Suprapubic skin (tissue), 4 donors: ENCODE measurements around the gene ZNF177. TPM values are rescaled to one million over a fixed set of nuclear protein-coding genes. Genes with fewer than 3 reads are reported as not detected.

Experiments used
- DNase-seq, 2 donors: peaks; one replicate each; pipeline ENCODE4 v3.0.0-alpha.2; 2019; ENCODE audit warnings: low spot score in 2 of 2
- H3K27ac ChIP-seq: fragments of 200-600 bp; sonication (generic); one replicate; pipeline ENCODE4 v1.5.1; 2019
- H3K27me3 ChIP-seq: fragments of 200-600 bp; sonication (generic); one replicate; pipeline ENCODE4 v1.5.1; 2019
- H3K36me3 ChIP-seq: fragments of 200-600 bp; sonication (generic); one replicate; pipeline ENCODE4 v1.5.1; 2019
- H3K4me1 ChIP-seq: fragments of 200-600 bp; sonication (generic); one replicate; pipeline ENCODE4 v1.5.1; 2019
- H3K4me3 ChIP-seq: fragments of 200-600 bp; sonication (generic); one replicate; pipeline ENCODE4 v1.5.1; 2019; ENCODE audit warnings: mild to moderate bottlenecking
- H3K9me3 ChIP-seq: fragments of 200-600 bp; sonication (generic); one replicate; pipeline ENCODE4 v1.5.1; 2019
- CTCF ChIP-seq, 2 donors: fragments of 200-600 bp in 1 of 2; fragments of 450-650 bp in 1 of 2; sonication (generic) in 1 of 2; IDR thresholded peaks; one replicate each; pipeline ENCODE4 v1.5.1; 2016 to 2019; ENCODE audit warnings: antibody characterized with exemption in 2 of 2, mild to moderate bottlenecking in 1 of 2, moderate library complexity in 1 of 2
- EP300 ChIP-seq: sonication (generic); formaldehyde crosslinking; IDR thresholded peaks from one replicate; pipeline ENCODE4 v1.6.1; 2017; ENCODE audit warnings: antibody characterized with exemption
- POLR2A ChIP-seq, 2 donors: fragments of 450-650 bp; IDR thresholded peaks; one replicate each; pipeline ENCODE4 v1.6.1; 2017; ENCODE audit warnings: antibody characterized with exemption in 2 of 2, mild to moderate bottlenecking in 2 of 2, moderate library complexity in 2 of 2
- POLR2AphosphoS5 ChIP-seq, 3 donors: sonication (generic); formaldehyde crosslinking; IDR thresholded peaks; one replicate each; pipeline ENCODE4 v1.6.1; 2017; ENCODE audit warnings: antibody characterized with exemption in 3 of 3
- WGBS: methylation state at CpG from one replicate; pipeline ENCODE4 v1.1.5; 2018; 5-methylcytosine and 5-hydroxymethylcytosine counted together
- total RNA-seq, 4 donors: library from RNA; depleted of rRNA; stranded (reverse); fragments of >200 nt; gene quantifications; one replicate each; pipeline ENCODE4 v1.1.0, GENCODE V29; 2016

Gene ZNF177
- total RNA-seq, 4 donors from 2014 or later, result 0.23 to 1.8 (median 1.4) TPM; not detected in 1

- no peak overlapping the region for H3K4me3 ChIP-seq
- DNase-seq, result no peak
- no peaks in the 10 kb centered on the region for H3K27me3 ChIP-seq
- H3K4me1 ChIP-seq, result no peaks in the 10 kb centered on the region
- peaks cover 7% of the 10 kb centered on the region for H3K36me3 ChIP-seq
- H3K27ac ChIP-seq, result no peak overlapping the region
- 89% methylated on average over 6 of the region's 6 CpGs for WGBS
- H3K9me3 ChIP-seq, result peaks cover 52% of the 10 kb centered on the region
- no peak for TF ChIP-seq POLR2A (IDR thresholded peaks at IDR 0.05)
- TF ChIP-seq POLR2AphosphoS5 (IDR thresholded peaks at IDR 0.05), result no peak
- no peak for TF ChIP-seq EP300
- no peak for TF ChIP-seq CTCF (IDR thresholded peaks at IDR 0.05)
These were observed 8.2 kb downstream of the ZNF177 start for GRCh38 chr19:9370738-9371619.

GRCh38 chr19:9381361-9381785, 18.6 kb downstream of the ZNF177 start:
- Histone ChIP-seq H3K9me3 (peaks cover 82% of the 10 kb centered on the region), H3K4me3 (no peak overlapping the region), H3K36me3 (peaks cover 81% of the 10 kb centered on the region), H3K4me1 (no peaks in the 10 kb centered on the region), H3K27ac (no peak overlapping the region), H3K27me3 (no peaks in the 10 kb centered on the region)
- 83% methylated on average over 4 of the region's 4 CpGs for WGBS
- TF ChIP-seq POLR2A (IDR thresholded peaks at IDR 0.05), result no peak
- TF ChIP-seq CTCF (IDR thresholded peaks at IDR 0.05), result no peak
- TF ChIP-seq POLR2AphosphoS5 (IDR thresholded peaks at IDR 0.05), result no peak
- no peak for TF ChIP-seq EP300
- DNase-seq, result no peak

GRCh38 chr19:9406798-9407352, 44.1 kb downstream of the ZNF177 start:
- DNase-seq, result no peak
- Histone ChIP-seq H3K4me3 (peak overlapping the region; percentile 41), H3K9me3 (peaks cover 57% of the 10 kb centered on the region), H3K4me1 (peaks cover 7% of the 10 kb centered on the region), H3K36me3 (no peaks in the 10 kb centered on the region), H3K27me3 (no peaks in the 10 kb centered on the region), H3K27ac (no peak overlapping the region)
- TF ChIP-seq POLR2A (IDR thresholded peaks at IDR 0.05) (no peak), CTCF (IDR thresholded peaks at IDR 0.05) (no peak), EP300 (no peak), POLR2AphosphoS5 (IDR thresholded peaks at IDR 0.05) (no peak)
- WGBS, result 2% methylated on average over 31 of the region's 39 CpGs

- H3K4me1 ChIP-seq, result peaks cover 7% of the 10 kb centered on the region
- H3K4me3 ChIP-seq, result no peak overlapping the region
- peaks cover 6% of the 10 kb centered on the region for H3K36me3 ChIP-seq
- no peak for DNase-seq
- no peaks in the 10 kb centered on the region for H3K27me3 ChIP-seq
- no peak overlapping the region for H3K27ac ChIP-seq
- peaks cover 64% of the 10 kb centered on the region for H3K9me3 ChIP-seq
- TF ChIP-seq CTCF (IDR thresholded peaks at IDR 0.05) (no peak), POLR2AphosphoS5 (IDR thresholded peaks at IDR 0.05) (no peak), POLR2A (IDR thresholded peaks at IDR 0.05) (no peak), EP300 (no peak)
- WGBS, result 81% methylated on average over 5 of the region's 5 CpGs
These were observed 45.0 kb downstream of the ZNF177 start for GRCh38 chr19:9407827-9408226.

GRCh38 chr19:9413240-9413954, 50.6 kb downstream of the ZNF177 start:
- WGBS, result 97% methylated on average over 14 of the region's 14 CpGs
- peaks cover 70% of the 10 kb centered on the region for H3K9me3 ChIP-seq
- no peak for DNase-seq
- H3K36me3 ChIP-seq, result peaks cover 62% of the 10 kb centered on the region
- TF ChIP-seq POLR2AphosphoS5 (IDR thresholded peaks at IDR 0.05) (no peak), CTCF (IDR thresholded peaks at IDR 0.05) (no peak), EP300 (no peak), POLR2A (IDR thresholded peaks at IDR 0.05) (no peak)
- no peak overlapping the region for H3K4me3 ChIP-seq
- H3K4me1 ChIP-seq, result no peaks in the 10 kb centered on the region
- no peaks in the 10 kb centered on the region for H3K27me3 ChIP-seq
- no peak overlapping the region for H3K27ac ChIP-seq
